OCI-LY7 (cell line): ENCODE measurements around the gene CAPS. TPM values are rescaled to one million over a fixed set of nuclear protein-coding genes. Genes with fewer than 3 reads are reported as not detected.

Experiments used
- Bru-seq: library from RNA; stranded (reverse); fragments of 400-500 nt; gene quantifications from one replicate; lab custom pipeline; 2021; lab: Mats Ljungman, UMichigan
- BruChase-seq, 2 experiments: library from RNA; stranded (reverse); fragments of 400-500 nt; gene quantifications; one replicate each; lab custom pipeline; 2021; lab: Mats Ljungman, UMichigan
- BruUV-seq: library from RNA; stranded (reverse); fragments of 400-500 nt; replicated peaks from 2 replicates; lab custom pipeline; 2021; lab: Mats Ljungman, UMichigan
- CTCF ChIA-PET: fragments of 300-600 bp; sonication (Branson Sonifier 250); formaldehyde crosslinking; loops from one replicate; lab custom pipeline; 2022; ENCODE audit warnings: antibody characterized with exemption; ENCODE audit not compliant: unreplicated experiment; lab: Charles Lee
- POLR2A ChIA-PET: fragments of 300-600 bp; sonication (Branson Sonifier 250); formaldehyde crosslinking; loops from one replicate; lab custom pipeline; 2022; ENCODE audit warnings: antibody characterized with exemption; lab: Charles Lee
- DNase-seq: peaks from one replicate; pipeline ENCODE4 v3.0.0-alpha.2; 2015; ENCODE audit warnings: low spot score
- H2AFZ ChIP-seq: fragments of 200-600 bp; sonication (generic), shearing (Covaris generic); 2 replicates; pipeline ENCODE4 v1.6.1; 2014; ENCODE audit warnings: mild to moderate bottlenecking, antibody characterized with exemption, low read length, moderate library complexity
- H3K27ac ChIP-seq: fragments of 200-600 bp; sonication (generic); 2 replicates; pipeline ENCODE4 v1.5.1; 2014; ENCODE audit warnings: mixed run types, low read depth, mild to moderate bottlenecking, moderate library complexity, low read length, inconsistent platforms; ENCODE audit not compliant: poor library complexity, severe bottlenecking
- H3K36me3 ChIP-seq: fragments of 200-600 bp; sonication (generic); 2 replicates; pipeline ENCODE4 v1.6.1; 2014; ENCODE audit warnings: mild to moderate bottlenecking, antibody characterized with exemption, low read length, moderate library complexity, mixed read lengths; ENCODE audit not compliant: insufficient read depth
- H3K4me1 ChIP-seq: fragments of 200-600 bp; sonication (generic); 2 replicates; pipeline ENCODE4 v1.5.1; 2014; ENCODE audit warnings: mild to moderate bottlenecking, low read length; ENCODE audit not compliant: insufficient read depth, poor library complexity, severe bottlenecking
- H3K4me2 ChIP-seq: fragments of 200-600 bp; sonication (generic); 2 replicates; pipeline ENCODE4 v1.6.1; 2014; ENCODE audit warnings: mild to moderate bottlenecking, low read length
- H3K4me3 ChIP-seq: fragments of 200-600 bp; sonication (generic); 2 replicates; pipeline ENCODE4 v1.5.1; 2014; ENCODE audit warnings: mild to moderate bottlenecking, low read depth, low read length; ENCODE audit not compliant: poor library complexity, severe bottlenecking
- H3K79me2 ChIP-seq: fragments of 200-600 bp; sonication (generic); 2 replicates; pipeline ENCODE4 v1.6.1; 2016; ENCODE audit warnings: low read depth, mild to moderate bottlenecking, low read length, moderate library complexity, mixed read lengths; ENCODE audit not compliant: insufficient read depth
- H3K9me2 ChIP-seq: fragments of 200-600 bp; sonication (generic); 2 replicates; pipeline ENCODE4 v1.6.1; 2016; ENCODE audit warnings: mild to moderate bottlenecking, low read length, mixed read lengths; ENCODE audit not compliant: insufficient read depth
- H3K9me3 ChIP-seq: fragments of 200-600 bp; sonication (generic); 2 replicates; pipeline ENCODE4 v1.6.1; 2014; ENCODE audit warnings: mild to moderate bottlenecking, mixed run types, low read length, mixed read lengths
- H4K20me1 ChIP-seq: fragments of 200-600 bp; sonication (generic); 2 replicates; pipeline ENCODE4 v1.6.1; 2014; ENCODE audit warnings: mild to moderate bottlenecking, antibody characterized with exemption, low read length, moderate library complexity, mixed read lengths; ENCODE audit not compliant: insufficient read depth
- EZH2phosphoT487 ChIP-seq: fragments of 200-600 bp; sonication (generic); IDR thresholded peaks from 2 replicates; pipeline ENCODE4 v1.6.1; 2018; ENCODE audit warnings: low read depth, borderline replicate concordance, mild to moderate bottlenecking, mixed run types, antibody characterized with exemption, low read length, moderate library complexity, mixed read lengths
- intact Hi-C: fragments of 100-400 bp; cut with micrococcal nuclease; formaldehyde crosslinking; loops from one replicate; pipeline ENCODE4 v1.10.0; 2022; ENCODE audit not compliant: unreplicated experiment
- long read RNA-seq: library from polyadenylated mRNA; stranded (forward); transcript quantifications from one replicate; pipeline ENCODE4 v2.0.0, GENCODE V29; 2022
- total RNA-seq, 2 experiments: library from RNA; depleted of rRNA in 1 of 2; stranded (reverse); fragments of >200 nt in 1 of 2; shearing (Covaris generic) in 1 of 2; gene quantifications; 2 replicates each; pipeline ENCODE4 v1.2.3, GENCODE V29; 2014 to 2022
- TF ChIP-seq, protein P1 (sequence below): fragments of 200-600 bp; sonication (generic); conservative IDR thresholded peaks from 2 replicates; pipeline ENCODE4 v1.5.1; 2014; ENCODE audit warnings: mild to moderate bottlenecking, antibody characterized with exemption, low read length, moderate library complexity, mixed read lengths

The CAPS gene
- total RNA-seq (2014; rRNA removed; shearing (Covaris generic)): 5.6 and 8.1 TPM in 2 replicates
- 11.0 and 12.9 TPM in 2 replicates for total RNA-seq (2022)
- Bru-seq, nascent RNA: percentile 45 among the genes with signal in this experiment
- BruChase-seq, experiment 1, labeled RNA remaining after a 6-hour chase: percentile 69 among the genes with signal in this experiment
- BruChase-seq, experiment 2, labeled RNA remaining after a 2-hour chase: percentile 57 among the genes with signal in this experiment
- long read RNA-seq, partial matches to known transcripts: 0 of 2 reads
- long read RNA-seq, other reads (novel, unspliced or antisense): 1 of 2 reads

DNA sequence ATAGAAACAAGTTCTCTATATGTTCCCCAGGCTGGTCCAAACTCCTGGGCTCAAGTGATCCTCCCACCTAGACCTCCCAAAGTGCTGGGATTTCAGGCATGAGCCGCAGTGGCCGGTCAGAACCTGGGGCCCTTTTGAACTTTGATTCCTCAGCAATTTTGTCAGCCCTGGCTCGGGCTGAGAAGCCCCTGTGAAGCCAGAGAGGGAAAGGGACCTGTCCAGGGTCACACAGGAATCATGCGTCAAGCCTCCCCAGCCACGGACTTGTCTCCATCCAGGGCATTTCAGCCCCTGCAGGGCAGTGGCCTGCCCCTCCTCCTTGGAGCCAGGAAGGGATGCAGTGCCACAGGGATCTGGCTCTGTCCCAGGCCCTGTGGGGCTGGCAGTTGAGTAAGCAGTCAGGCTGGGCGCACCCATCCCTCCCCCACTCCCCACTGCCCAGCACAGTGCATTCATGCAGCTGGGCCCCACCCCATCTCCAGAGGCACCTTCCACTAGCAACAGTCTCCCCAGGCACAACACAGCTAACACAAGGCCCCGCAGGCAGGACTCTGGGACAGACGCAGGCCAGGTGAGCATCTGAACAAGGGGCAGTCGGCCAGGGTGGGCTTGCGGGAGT is at the start of gene CAPS:
TSS of gene CAPS (plus strand) at position 516 of the 619 bp plus-strand sequence. CDS start 153 bp downstream, outside the sequence.
- Histone ChIP-seq H3K79me2 (no peaks in the 10 kb centered on the region), H3K4me1 (no peaks in the 10 kb centered on the region), H3K36me3 (peaks cover 51% of the 10 kb centered on the region), H2AFZ (no peak within 1 kb of the TSS), H4K20me1 (no peaks in the 10 kb centered on the region), H3K27ac (no peak within 1 kb of the TSS), H3K4me2 (no peak within 1 kb of the TSS), H3K9me3 (no peaks in the 10 kb centered on the region), H3K4me3 (no peak within 1 kb of the TSS), H3K9me2 (no peaks in the 10 kb centered on the region)
- TF ChIP-seq, protein P1, sequence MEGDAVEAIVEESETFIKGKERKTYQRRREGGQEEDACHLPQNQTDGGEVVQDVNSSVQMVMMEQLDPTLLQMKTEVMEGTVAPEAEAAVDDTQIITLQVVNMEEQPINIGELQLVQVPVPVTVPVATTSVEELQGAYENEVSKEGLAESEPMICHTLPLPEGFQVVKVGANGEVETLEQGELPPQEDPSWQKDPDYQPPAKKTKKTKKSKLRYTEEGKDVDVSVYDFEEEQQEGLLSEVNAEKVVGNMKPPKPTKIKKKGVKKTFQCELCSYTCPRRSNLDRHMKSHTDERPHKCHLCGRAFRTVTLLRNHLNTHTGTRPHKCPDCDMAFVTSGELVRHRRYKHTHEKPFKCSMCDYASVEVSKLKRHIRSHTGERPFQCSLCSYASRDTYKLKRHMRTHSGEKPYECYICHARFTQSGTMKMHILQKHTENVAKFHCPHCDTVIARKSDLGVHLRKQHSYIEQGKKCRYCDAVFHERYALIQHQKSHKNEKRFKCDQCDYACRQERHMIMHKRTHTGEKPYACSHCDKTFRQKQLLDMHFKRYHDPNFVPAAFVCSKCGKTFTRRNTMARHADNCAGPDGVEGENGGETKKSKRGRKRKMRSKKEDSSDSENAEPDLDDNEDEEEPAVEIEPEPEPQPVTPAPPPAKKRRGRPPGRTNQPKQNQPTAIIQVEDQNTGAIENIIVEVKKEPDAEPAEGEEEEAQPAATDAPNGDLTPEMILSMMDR: no peak
- TF ChIP-seq EZH2phosphoT487: no peak
- intact Hi-C loops: no loop called here
- CTCF ChIA-PET: no interaction called here
- no peak for DNase-seq
- BruUV-seq: no TSS peak
- POLR2A ChIA-PET: no interaction called here

DNA sequence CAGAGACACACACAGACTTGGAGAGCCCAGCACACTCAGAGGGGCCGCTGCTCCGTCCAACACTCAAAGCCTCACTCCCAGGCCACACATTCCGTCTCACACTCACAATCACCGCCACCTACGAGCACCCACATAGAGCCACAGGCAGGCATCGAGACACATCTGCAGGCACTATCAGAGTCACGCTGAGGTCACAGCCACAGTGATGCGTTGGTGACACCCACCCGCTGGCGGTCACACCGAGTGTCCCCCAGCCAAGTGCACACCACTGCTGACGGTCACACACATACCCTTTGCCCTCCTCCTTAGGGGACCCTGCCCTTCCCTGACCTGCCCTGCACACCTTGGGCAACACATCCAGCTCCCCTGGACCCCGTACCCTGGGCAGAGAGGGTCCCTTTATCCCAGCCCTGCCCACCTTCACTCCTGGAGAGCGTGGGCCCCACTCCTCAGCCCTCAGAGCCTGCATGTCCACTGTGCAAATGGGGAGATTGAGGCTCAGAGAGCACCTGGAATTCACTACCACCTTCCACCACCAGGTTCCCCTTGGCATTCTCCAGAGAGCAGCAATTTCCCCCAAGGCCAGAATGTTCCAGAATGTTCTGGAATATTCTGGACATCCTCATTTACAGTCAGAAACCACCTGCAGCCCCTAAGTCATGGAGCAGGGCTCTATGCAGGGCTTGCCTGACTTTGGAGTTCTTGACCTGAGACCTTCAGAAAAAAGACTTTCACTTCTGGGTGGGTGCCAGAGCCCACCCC is 49.1 kb upstream of the CAPS start:
- Histone ChIP-seq H3K36me3 (no peaks in the 10 kb centered on the region), H3K4me1 (peaks cover 8% of the 10 kb centered on the region), H3K79me2 (no peaks in the 10 kb centered on the region), H2AFZ (no peak overlapping the region), H3K4me2 (no peak overlapping the region), H3K9me2 (no peaks in the 10 kb centered on the region), H3K27ac (no peak overlapping the region), H4K20me1 (no peaks in the 10 kb centered on the region), H3K9me3 (no peaks in the 10 kb centered on the region), H3K4me3 (no peak overlapping the region)
- BruUV-seq: no TSS peak
- CTCF ChIA-PET: no interaction called here
- TF ChIP-seq EZH2phosphoT487: no peak
- TF ChIP-seq, protein P1: no peak; the same call in 1 of the 2 replicates
- intact Hi-C loops: no loop called here
- POLR2A ChIA-PET: no interaction called here
- DNase-seq: no peak
